Fibroblast of lung (primary cell): ENCODE measurements around the gene CLCN3. TPM values are rescaled to one million over a fixed set of nuclear protein-coding genes. Genes with fewer than 3 reads are reported as not detected.

ENCODE experiments used
- DNase-seq, 2 donors: peaks; one replicate each; pipeline versions ENCODE4 v3.0.0 to v3.0.0-alpha.2; 2010; ENCODE audit warnings: low read depth in 2 of 2
- H2AFZ ChIP-seq: 2 replicates; pipeline ENCODE4 v1.5.1; 2012; ENCODE audit warnings: low read length, control low read depth, inconsistent platforms
- H3K27ac ChIP-seq: 2 replicates; pipeline ENCODE4 v1.5.1; 2011; ENCODE audit warnings: low read length, control low read depth; ENCODE audit not compliant: insufficient read depth
- H3K27me3 ChIP-seq: 2 replicates; pipeline ENCODE4 v1.5.1; 2011; ENCODE audit warnings: mild to moderate bottlenecking, low read length; ENCODE audit not compliant: control insufficient read depth, insufficient read depth
- H3K36me3 ChIP-seq: 2 replicates; pipeline ENCODE4 v1.5.1; 2011; ENCODE audit warnings: low read length; ENCODE audit not compliant: control insufficient read depth, insufficient read depth
- H3K4me1 ChIP-seq: 2 replicates; pipeline ENCODE4 v1.5.1; 2011; ENCODE audit warnings: low read length; ENCODE audit not compliant: control insufficient read depth, insufficient read depth; ENCODE audit errors: extremely low read depth
- H3K4me2 ChIP-seq: 2 replicates; pipeline ENCODE4 v1.5.1; 2011; ENCODE audit warnings: low read length, control low read depth; ENCODE audit not compliant: insufficient read depth; ENCODE audit errors: extremely low read depth
- H3K4me3 ChIP-seq, 4 experiments: fragments of 200-600 bp in 1 of 4; sonication (generic) in 1 of 4; replicated peaks in 1 of 4; 2 replicates each; pipeline ENCODE4 v1.5.1; 2011 to 2016; ENCODE audit warnings: low read length in 4 of 4, low read depth in 3 of 4, mild to moderate bottlenecking in 3 of 4, control low read depth in 2 of 4, inconsistent platforms in 1 of 4, mixed read lengths in 1 of 4; ENCODE audit not compliant: insufficient read depth in 1 of 4; ENCODE audit errors: control extremely low read depth in 1 of 4
- H3K79me2 ChIP-seq: 2 replicates; pipeline ENCODE4 v1.5.1; 2012; ENCODE audit warnings: mild to moderate bottlenecking, low read length, inconsistent platforms; ENCODE audit not compliant: control insufficient read depth, insufficient read depth
- H3K9ac ChIP-seq: 2 replicates; pipeline ENCODE4 v1.5.1; 2011; ENCODE audit warnings: mild to moderate bottlenecking, low read length, control low read depth; ENCODE audit not compliant: insufficient read depth
- H3K9me3 ChIP-seq: 2 replicates; pipeline ENCODE4 v1.5.1; 2012; ENCODE audit warnings: low read depth, low read length; ENCODE audit not compliant: control insufficient read depth, insufficient read depth
- H4K20me1 ChIP-seq: 2 replicates; pipeline ENCODE4 v1.5.1; 2011; ENCODE audit warnings: low read length; ENCODE audit not compliant: control insufficient read depth, insufficient read depth; ENCODE audit errors: extremely low read depth
- EZH2 ChIP-seq: IDR thresholded peaks from 2 replicates; pipeline ENCODE4 v1.5.1; 2012; ENCODE audit warnings: low read length, control low read depth, mild to moderate bottlenecking; ENCODE audit errors: missing control alignments
- polyA plus RNA-seq, 2 donors: library from polyadenylated mRNA; depleted of rRNA in 1 of 2; stranded (reverse) in 1 of 2; unstranded in 1 of 2; fragments of >200 nt; gene quantifications; 2 replicates each; pipeline ENCODE4 v1.2.1, GENCODE V29; 2011 to 2012; ENCODE audit warnings: missing spikeins in 1 of 2
- total RNA-seq: library from RNA; depleted of rRNA; stranded (reverse); fragments of >200 nt; gene quantifications from 2 replicates; pipeline ENCODE4 v1.2.1, GENCODE V29; 2014
- TF ChIP-seq, protein P1 (sequence below), 2 donors: IDR thresholded peaks in 1 of 2; conservative IDR thresholded peaks in 1 of 2; 1 replicate in 1 of 2; 2 replicates in 1 of 2; pipeline ENCODE4 v1.5.1; 2011 to 2012; ENCODE audit warnings: low read length in 2 of 2, control low read depth in 1 of 2, inconsistent platforms in 1 of 2, low read depth in 1 of 2, mild to moderate bottlenecking in 1 of 2

Gene CLCN3
- total and polyA plus RNA-seq, 2 donors (not counting 1 experiment from before 2014, with no cell fraction given), result 51.7 to 92.2 TPM

DNA sequence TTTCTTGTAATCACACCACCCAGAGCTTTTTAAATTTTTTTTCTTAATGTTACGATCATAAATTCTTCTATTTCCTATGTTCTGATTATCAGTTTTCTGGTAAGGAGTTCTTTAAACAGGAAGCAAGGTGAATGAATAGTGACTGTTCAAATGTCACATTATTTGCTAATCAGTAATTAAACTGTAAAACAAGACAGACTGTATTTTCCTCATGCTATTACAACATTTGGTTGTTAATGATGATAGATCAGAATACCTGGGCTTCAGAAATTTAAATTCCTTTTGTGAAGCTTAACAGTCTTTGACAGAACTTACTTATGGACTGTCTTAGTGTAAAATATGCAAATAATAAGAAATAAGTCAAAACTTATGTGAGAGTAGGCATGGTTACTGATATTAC lies 41.4 kb downstream of the CLCN3 start:
- Histone ChIP-seq H3K4me3 (peak overlapping the region in 2 of 4 experiments; percentile 24 to 91), H4K20me1 (no peaks in the 10 kb centered on the region), H3K9me3 (no peaks in the 10 kb centered on the region), H3K27me3 (no peaks in the 10 kb centered on the region), H3K36me3 (no peaks in the 10 kb centered on the region), H3K79me2 (peaks cover 20% of the 10 kb centered on the region), H3K4me2 (peak overlapping the region; percentile 4), H2AFZ (no peak overlapping the region), H3K4me1 (no peaks in the 10 kb centered on the region), H3K9ac (no peak overlapping the region), H3K27ac (no peak overlapping the region)
- TF ChIP-seq EZH2, result no peak
- TF ChIP-seq, protein P1, sequence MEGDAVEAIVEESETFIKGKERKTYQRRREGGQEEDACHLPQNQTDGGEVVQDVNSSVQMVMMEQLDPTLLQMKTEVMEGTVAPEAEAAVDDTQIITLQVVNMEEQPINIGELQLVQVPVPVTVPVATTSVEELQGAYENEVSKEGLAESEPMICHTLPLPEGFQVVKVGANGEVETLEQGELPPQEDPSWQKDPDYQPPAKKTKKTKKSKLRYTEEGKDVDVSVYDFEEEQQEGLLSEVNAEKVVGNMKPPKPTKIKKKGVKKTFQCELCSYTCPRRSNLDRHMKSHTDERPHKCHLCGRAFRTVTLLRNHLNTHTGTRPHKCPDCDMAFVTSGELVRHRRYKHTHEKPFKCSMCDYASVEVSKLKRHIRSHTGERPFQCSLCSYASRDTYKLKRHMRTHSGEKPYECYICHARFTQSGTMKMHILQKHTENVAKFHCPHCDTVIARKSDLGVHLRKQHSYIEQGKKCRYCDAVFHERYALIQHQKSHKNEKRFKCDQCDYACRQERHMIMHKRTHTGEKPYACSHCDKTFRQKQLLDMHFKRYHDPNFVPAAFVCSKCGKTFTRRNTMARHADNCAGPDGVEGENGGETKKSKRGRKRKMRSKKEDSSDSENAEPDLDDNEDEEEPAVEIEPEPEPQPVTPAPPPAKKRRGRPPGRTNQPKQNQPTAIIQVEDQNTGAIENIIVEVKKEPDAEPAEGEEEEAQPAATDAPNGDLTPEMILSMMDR (conservative IDR thresholded peaks at IDR 0.05 in 1 of 2, IDR thresholded peaks at IDR 0.05 in 1 of 2; ENCODE audit: low read depth in 1 of 2, low read length in 2 of 2), result no peak
- no peak for DNase-seq

DNA sequence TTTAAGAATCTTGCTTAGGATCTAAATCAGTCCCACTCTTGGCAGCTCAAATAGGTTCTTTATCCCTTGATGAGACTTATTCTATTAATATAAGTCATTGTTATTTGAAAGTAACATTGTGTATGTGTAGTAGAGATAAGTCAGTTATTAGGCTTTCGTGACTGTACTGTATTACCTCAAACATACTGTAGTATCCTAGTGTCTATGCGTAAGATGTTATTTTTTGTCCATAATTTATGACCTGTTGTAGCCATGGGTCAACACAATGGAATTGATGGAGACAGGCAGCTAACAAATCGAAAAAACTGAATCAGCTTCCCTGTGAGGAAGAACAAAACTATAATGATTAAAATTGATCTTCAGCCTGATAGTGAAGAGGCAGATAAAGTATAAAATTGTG lies 41.8 kb downstream of the CLCN3 start:
- DNase-seq, result no peak
- no peaks in the 10 kb centered on the region for H4K20me1 ChIP-seq
- H3K27ac ChIP-seq, result no peak overlapping the region
- no peak overlapping the region for H2AFZ ChIP-seq
- H3K4me2 ChIP-seq, result peak overlapping the region; percentile 1
- H3K4me1 ChIP-seq, result no peaks in the 10 kb centered on the region
- H3K36me3 ChIP-seq, result no peaks in the 10 kb centered on the region
- TF ChIP-seq EZH2, result no peak
- H3K79me2 ChIP-seq, result peaks cover 20% of the 10 kb centered on the region
- H3K9ac ChIP-seq, result no peak overlapping the region
- no peaks in the 10 kb centered on the region for H3K9me3 ChIP-seq
- peak overlapping the region in 1 of 4 experiments; percentile 91 for H3K4me3 ChIP-seq
- H3K27me3 ChIP-seq, result no peaks in the 10 kb centered on the region

GRCh38 chr4:169663402-169663801 lies 43.0 kb downstream of the CLCN3 start:
- TF ChIP-seq, protein P1 (conservative IDR thresholded peaks at IDR 0.05 in 1 of 2, IDR thresholded peaks at IDR 0.05 in 1 of 2; ENCODE audit: low read depth in 1 of 2, low read length in 2 of 2), result no peak
- no peak for TF ChIP-seq EZH2
- Histone ChIP-seq H2AFZ (no peak overlapping the region), H3K27ac (no peak overlapping the region), H3K79me2 (peaks cover 18% of the 10 kb centered on the region), H3K4me1 (no peaks in the 10 kb centered on the region), H3K4me2 (no peak overlapping the region), H3K27me3 (no peaks in the 10 kb centered on the region), H3K9ac (no peak overlapping the region), H3K4me3 (no peak overlapping the region), H4K20me1 (no peaks in the 10 kb centered on the region), H3K9me3 (no peaks in the 10 kb centered on the region), H3K36me3 (no peaks in the 10 kb centered on the region)
- DNase-seq, result no peak
